HG02571 (cell line): ENCODE measurements around the gene DIP2B.
"Not testable (repeated sequence)": the region's sequence is repeated elsewhere in the genome, so short reads cannot be mapped to it uniquely, and the experiment has no call there.

ENCODE experiments used
- ATAC-seq: cut with Tn5 transposase; IDR thresholded peaks from one replicate; pipeline ENCODE4 v1.9.1; 2021; ENCODE audit warnings: mild to moderate bottlenecking, moderate library complexity; ENCODE audit not compliant: unreplicated experiment

The DIP2B gene

GRCh38 chr12:50672158-50672557 lies 167.4 kb downstream of the DIP2B start:
- no peak for ATAC-seq

GRCh38 chr12:50676756-50677155 lies 172.0 kb downstream of the DIP2B start:
- ATAC-seq: no peak

- no peak for ATAC-seq
Observed at GRCh38 chr12:50677858-50678257, 173.1 kb downstream of the DIP2B start.

GRCh38 chr12:50678650-50679365 lies 174.0 kb downstream of the DIP2B start:
- ATAC-seq: no peak

GRCh38 chr12:50679612-50680011 lies 174.8 kb downstream of the DIP2B start:
- no peak for ATAC-seq

- ATAC-seq: not testable (repeated sequence)
Observed at GRCh38 chr12:50681064-50681463, 176.3 kb downstream of the DIP2B start.

- ATAC-seq: no peak
Observed at GRCh38 chr12:50685641-50686040, 180.9 kb downstream of the DIP2B start.

GRCh38 chr12:50686406-50686805 lies 181.6 kb downstream of the DIP2B start:
- ATAC-seq: no peak

GRCh38 chr12:50686976-50687375 lies 182.2 kb downstream of the DIP2B start:
- ATAC-seq: no peak

GRCh38 chr12:50689437-50689836 lies 184.7 kb downstream of the DIP2B start:
- ATAC-seq: no peak

GRCh38 chr12:50690925-50691324 lies 186.1 kb downstream of the DIP2B start:
- no peak for ATAC-seq

GRCh38 chr12:50695961-50696360 lies 191.2 kb downstream of the DIP2B start:
- ATAC-seq: no peak

GRCh38 chr12:50696931-50697330 lies 192.1 kb downstream of the DIP2B start:
- ATAC-seq: no peak

- ATAC-seq: no peak
Observed at GRCh38 chr12:50699154-50699553, 194.4 kb downstream of the DIP2B start.

- ATAC-seq: no peak
Observed at GRCh38 chr12:50699940-50700339, 195.2 kb downstream of the DIP2B start.

- no peak for ATAC-seq
Observed at GRCh38 chr12:50706606-50707005, 201.8 kb downstream of the DIP2B start.

GRCh38 chr12:50707396-50707795 lies 202.6 kb downstream of the DIP2B start:
- ATAC-seq: no peak

GRCh38 chr12:50708631-50709030 lies 203.8 kb downstream of the DIP2B start:
- no peak for ATAC-seq

GRCh38 chr12:50711121-50711520 lies 206.3 kb downstream of the DIP2B start:
- no peak for ATAC-seq

GRCh38 chr12:50715174-50715573 lies 210.4 kb downstream of the DIP2B start:
- no peak for ATAC-seq

GRCh38 chr12:50718760-50719159 lies 214.0 kb downstream of the DIP2B start:
- ATAC-seq: no peak

GRCh38 chr12:50720085-50720484 lies 215.3 kb downstream of the DIP2B start:
- no peak for ATAC-seq

GRCh38 chr12:50720501-50720900 lies 215.7 kb downstream of the DIP2B start:
- no peak for ATAC-seq
